Peyer's patch (tissue), 4 donors: Measurements from ENCODE around the gene TBC1D22B.

Source experiments
- POLR2A ChIP-seq, 2 donors: fragments of 450-650 bp; IDR thresholded peaks; one replicate each; pipeline ENCODE4 v1.5.1; 2017; ENCODE audit warnings: antibody characterized with exemption in 2 of 2, mild to moderate bottlenecking in 2 of 2, moderate library complexity in 2 of 2
- TF ChIP-seq, protein P1 (sequence below), 6 experiments: fragments of 450-650 bp in 4 of 6; fragments of 200-600 bp in 2 of 6; sonication (generic) in 1 of 6; IDR thresholded peaks; one replicate each; pipeline ENCODE4 v1.5.1; 2017 to 2019; ENCODE audit warnings: antibody characterized with exemption in 6 of 6, mild to moderate bottlenecking in 3 of 6, moderate library complexity in 1 of 6

DNA sequence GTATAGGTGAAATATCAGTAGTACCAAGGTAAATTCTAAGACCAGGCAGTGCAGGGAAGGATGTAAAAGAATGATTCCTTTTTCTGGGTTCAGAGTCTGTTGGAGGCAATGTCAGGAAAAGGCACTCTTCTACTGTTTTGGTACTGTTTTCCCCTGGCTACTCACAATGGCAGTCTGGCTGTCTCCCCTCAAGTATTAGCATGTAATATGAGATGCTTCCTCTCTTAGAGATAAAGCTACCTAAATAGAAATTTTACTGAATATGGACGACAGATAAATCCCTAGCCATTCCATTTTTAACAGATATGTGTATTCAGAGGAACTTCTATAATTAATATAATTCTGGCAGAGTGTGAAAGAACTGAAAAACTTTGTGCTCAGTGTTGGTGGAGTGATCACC is 99.7 kb downstream of the TBC1D22B start:
- TF ChIP-seq, protein P1, sequence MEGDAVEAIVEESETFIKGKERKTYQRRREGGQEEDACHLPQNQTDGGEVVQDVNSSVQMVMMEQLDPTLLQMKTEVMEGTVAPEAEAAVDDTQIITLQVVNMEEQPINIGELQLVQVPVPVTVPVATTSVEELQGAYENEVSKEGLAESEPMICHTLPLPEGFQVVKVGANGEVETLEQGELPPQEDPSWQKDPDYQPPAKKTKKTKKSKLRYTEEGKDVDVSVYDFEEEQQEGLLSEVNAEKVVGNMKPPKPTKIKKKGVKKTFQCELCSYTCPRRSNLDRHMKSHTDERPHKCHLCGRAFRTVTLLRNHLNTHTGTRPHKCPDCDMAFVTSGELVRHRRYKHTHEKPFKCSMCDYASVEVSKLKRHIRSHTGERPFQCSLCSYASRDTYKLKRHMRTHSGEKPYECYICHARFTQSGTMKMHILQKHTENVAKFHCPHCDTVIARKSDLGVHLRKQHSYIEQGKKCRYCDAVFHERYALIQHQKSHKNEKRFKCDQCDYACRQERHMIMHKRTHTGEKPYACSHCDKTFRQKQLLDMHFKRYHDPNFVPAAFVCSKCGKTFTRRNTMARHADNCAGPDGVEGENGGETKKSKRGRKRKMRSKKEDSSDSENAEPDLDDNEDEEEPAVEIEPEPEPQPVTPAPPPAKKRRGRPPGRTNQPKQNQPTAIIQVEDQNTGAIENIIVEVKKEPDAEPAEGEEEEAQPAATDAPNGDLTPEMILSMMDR (IDR thresholded peaks at IDR 0.05): no peak
- TF ChIP-seq POLR2A (IDR thresholded peaks at IDR 0.05): no peak
